OCI-LY1 (cell line): ENCODE data around the gene RNF168.
A peak's percentile ranks its signal among the peaks of the same experiment; 100 is the strongest.

Experiments used
- H2AFZ ChIP-seq: fragments of 200-600 bp; sonication (generic), shearing (Covaris generic); 2 replicates; pipeline ENCODE4 v1.6.0; 2014; ENCODE audit warnings: antibody characterized with exemption, mild to moderate bottlenecking, low read length
- H3F3A ChIP-seq: fragments of 200-600 bp; sonication (generic), shearing (Covaris generic); 2 replicates; pipeline ENCODE4 v1.6.0; 2014; ENCODE audit warnings: mild to moderate bottlenecking, antibody characterized with exemption, low read length, moderate library complexity; ENCODE audit not compliant: insufficient read depth
- H3K27ac ChIP-seq: fragments of 200-600 bp; sonication (generic); 2 replicates; pipeline ENCODE4 v1.5.1; 2014; ENCODE audit warnings: low read length, mixed run types, mild to moderate bottlenecking, low read depth; ENCODE audit not compliant: poor library complexity, severe bottlenecking
- H3K27me3 ChIP-seq: fragments of 200-600 bp; sonication (generic); 2 replicates; pipeline ENCODE4 v1.6.0; 2014; ENCODE audit warnings: antibody characterized with exemption, mild to moderate bottlenecking, low read length, moderate library complexity; ENCODE audit not compliant: insufficient read depth
- H3K36me3 ChIP-seq: fragments of 200-600 bp; sonication (generic); 2 replicates; pipeline ENCODE4 v1.6.1; 2014; ENCODE audit warnings: mild to moderate bottlenecking, antibody characterized with exemption, low read length, moderate library complexity, mixed read lengths; ENCODE audit not compliant: insufficient read depth
- H3K4me1 ChIP-seq: fragments of 200-600 bp; sonication (generic); 2 replicates; pipeline ENCODE4 v1.5.1; 2014; ENCODE audit warnings: mild to moderate bottlenecking, low read length, moderate library complexity; ENCODE audit not compliant: insufficient read depth, severe bottlenecking
- H3K4me2 ChIP-seq: fragments of 200-600 bp; sonication (generic), shearing (Covaris generic); 2 replicates; pipeline ENCODE4 v1.6.1; 2014; ENCODE audit warnings: low read length
- H3K4me3 ChIP-seq: fragments of 200-600 bp; sonication (generic); 2 replicates; pipeline ENCODE4 v1.5.1; 2014; ENCODE audit warnings: low read length, low read depth, mild to moderate bottlenecking, mixed read lengths; ENCODE audit not compliant: poor library complexity, severe bottlenecking
- H3K79me2 ChIP-seq: fragments of 200-600 bp; shearing (Covaris generic); 2 replicates; pipeline ENCODE4 v1.6.1; 2016; ENCODE audit warnings: mixed run types, low read length, mixed read lengths; ENCODE audit not compliant: insufficient read depth
- H3K9ac ChIP-seq: fragments of 200-600 bp; sonication (generic), shearing (Covaris generic); 2 replicates; pipeline ENCODE4 v1.6.1; 2014; ENCODE audit warnings: mild to moderate bottlenecking, low read length, mixed read lengths
- H3K9me2 ChIP-seq: fragments of 200-600 bp; sonication (generic), shearing (Covaris generic); 2 replicates; pipeline ENCODE4 v1.6.1; 2014; ENCODE audit warnings: low read depth, mild to moderate bottlenecking, low read length, mixed read lengths
- H3K9me3 ChIP-seq: fragments of 200-600 bp; shearing (Covaris generic); 2 replicates; pipeline ENCODE4 v1.6.1; 2014; ENCODE audit warnings: low read length, mixed read lengths
- H4K20me1 ChIP-seq: fragments of 200-600 bp; sonication (generic), shearing (Covaris generic); 2 replicates; pipeline ENCODE4 v1.6.0; 2016; ENCODE audit warnings: mild to moderate bottlenecking, low read length; ENCODE audit not compliant: insufficient read depth
- EZH2 ChIP-seq: fragments of 200-600 bp; sonication (generic), shearing (Covaris generic); IDR thresholded peaks from 2 replicates; pipeline ENCODE4 v1.8.0; 2017; ENCODE audit warnings: borderline replicate concordance, mixed run types, mild to moderate bottlenecking, antibody characterized with exemption, low read length, moderate library complexity, mixed read lengths
- TF ChIP-seq, protein P1 (sequence below): fragments of 200-600 bp; sonication (generic), shearing (Covaris generic); IDR thresholded peaks from 2 replicates; pipeline ENCODE4 v1.5.1; 2017; ENCODE audit warnings: mild to moderate bottlenecking, antibody characterized with exemption, low read length, moderate library complexity, mixed read lengths

The RNF168 gene

GRCh38 chr3:196518966-196519717 is 15.6 kb upstream of the RNF168 start:
- Histone ChIP-seq H3K9me2 (no peaks in the 10 kb centered on the region), H3K27ac (no peak overlapping the region), H3K36me3 (no peaks in the 10 kb centered on the region), H3K4me1 (peaks cover 9% of the 10 kb centered on the region), H4K20me1 (no peaks in the 10 kb centered on the region), H3K4me2 (no peak overlapping the region), H3F3A (no peaks in the 10 kb centered on the region), H3K9me3 (peaks cover 30% of the 10 kb centered on the region), H3K4me3 (no peak overlapping the region), H3K27me3 (no peaks in the 10 kb centered on the region; the same call in 1 of the 2 replicates), H3K9ac (no peak overlapping the region), H2AFZ (no peak overlapping the region), H3K79me2 (no peaks in the 10 kb centered on the region)
- no peak for TF ChIP-seq EZH2
- TF ChIP-seq, protein P1, sequence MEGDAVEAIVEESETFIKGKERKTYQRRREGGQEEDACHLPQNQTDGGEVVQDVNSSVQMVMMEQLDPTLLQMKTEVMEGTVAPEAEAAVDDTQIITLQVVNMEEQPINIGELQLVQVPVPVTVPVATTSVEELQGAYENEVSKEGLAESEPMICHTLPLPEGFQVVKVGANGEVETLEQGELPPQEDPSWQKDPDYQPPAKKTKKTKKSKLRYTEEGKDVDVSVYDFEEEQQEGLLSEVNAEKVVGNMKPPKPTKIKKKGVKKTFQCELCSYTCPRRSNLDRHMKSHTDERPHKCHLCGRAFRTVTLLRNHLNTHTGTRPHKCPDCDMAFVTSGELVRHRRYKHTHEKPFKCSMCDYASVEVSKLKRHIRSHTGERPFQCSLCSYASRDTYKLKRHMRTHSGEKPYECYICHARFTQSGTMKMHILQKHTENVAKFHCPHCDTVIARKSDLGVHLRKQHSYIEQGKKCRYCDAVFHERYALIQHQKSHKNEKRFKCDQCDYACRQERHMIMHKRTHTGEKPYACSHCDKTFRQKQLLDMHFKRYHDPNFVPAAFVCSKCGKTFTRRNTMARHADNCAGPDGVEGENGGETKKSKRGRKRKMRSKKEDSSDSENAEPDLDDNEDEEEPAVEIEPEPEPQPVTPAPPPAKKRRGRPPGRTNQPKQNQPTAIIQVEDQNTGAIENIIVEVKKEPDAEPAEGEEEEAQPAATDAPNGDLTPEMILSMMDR: peak; percentile 80; the same call in 1 of the 2 replicates

DNA sequence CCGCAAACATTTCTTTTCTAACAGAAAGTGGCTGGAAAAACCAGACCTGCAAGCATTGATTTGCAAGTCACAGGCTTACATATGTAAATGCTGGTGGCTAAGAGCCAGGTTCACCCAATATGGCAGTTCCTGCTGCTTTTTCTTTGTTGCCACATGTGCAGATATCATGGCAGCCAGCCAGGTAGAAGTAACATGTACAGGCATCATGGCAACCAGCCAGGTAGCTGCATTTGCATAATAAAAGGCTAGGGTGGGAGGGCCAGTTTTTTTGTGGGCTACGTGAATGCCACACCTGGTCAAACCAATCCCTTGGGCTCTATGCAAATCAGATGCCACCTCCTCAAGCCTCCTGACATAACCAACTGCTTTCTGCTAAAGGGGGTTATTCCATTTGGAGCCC is 14.4 kb upstream of the RNF168 start:
- peak overlapping the region; percentile 65 for H3K27ac ChIP-seq
- no peak overlapping the region; the same call in 1 of the 2 replicates for H3K4me2 ChIP-seq
- H3K9me3 ChIP-seq: peaks cover 30% of the 10 kb centered on the region

DNA sequence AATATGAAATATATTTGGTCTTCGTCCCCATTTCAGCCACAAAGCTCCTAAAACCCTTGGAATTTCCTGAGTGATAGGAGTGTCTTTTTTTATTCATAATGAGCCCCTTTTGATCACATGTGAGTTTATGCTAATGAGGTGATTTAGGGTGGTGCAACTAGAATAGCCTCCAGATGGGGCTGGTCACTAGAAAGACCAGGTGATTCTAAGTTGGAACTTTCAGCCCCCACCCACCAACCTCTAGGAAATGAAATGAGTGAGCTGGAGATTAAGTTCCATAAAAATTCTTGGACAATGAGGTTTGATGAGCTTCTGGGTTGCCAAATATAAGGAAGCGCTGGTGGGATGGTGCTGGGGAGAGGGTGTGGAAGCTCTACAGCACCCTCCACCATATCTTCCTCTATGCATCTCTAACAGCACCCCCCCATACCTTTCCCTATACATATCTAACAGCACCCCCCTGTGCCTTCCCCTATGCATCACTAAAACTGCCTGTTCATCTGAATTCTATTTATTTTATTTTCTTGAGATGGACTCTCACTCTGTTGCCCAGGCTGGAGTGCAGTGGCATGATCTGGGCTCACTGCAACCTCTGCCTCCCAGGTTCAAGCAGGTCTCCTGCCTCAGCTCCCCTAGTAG is 13.7 kb upstream of the RNF168 start:
- TF ChIP-seq, protein P1: no peak; the same call in 1 of the 2 replicates
- TF ChIP-seq EZH2: no peak
- no peak overlapping the region for H3K9ac ChIP-seq
- H3K9me2 ChIP-seq: no peaks in the 10 kb centered on the region
- H3K4me1 ChIP-seq: peaks cover 9% of the 10 kb centered on the region
- peak overlapping the region; percentile 65 for H3K27ac ChIP-seq
- no peaks in the 10 kb centered on the region for H3K79me2 ChIP-seq
- no peak overlapping the region; the same call in 1 of the 2 replicates for H3K4me2 ChIP-seq
- H3K36me3 ChIP-seq: no peaks in the 10 kb centered on the region
- H3F3A ChIP-seq: no peaks in the 10 kb centered on the region
- H3K4me3 ChIP-seq: no peak overlapping the region
- no peaks in the 10 kb centered on the region for H4K20me1 ChIP-seq
- no peak overlapping the region for H2AFZ ChIP-seq
- peaks cover 30% of the 10 kb centered on the region for H3K9me3 ChIP-seq
- H3K27me3 ChIP-seq: no peaks in the 10 kb centered on the region; the same call in 1 of the 2 replicates

More for the DNA sequence above, 14.4 kb upstream of the RNF168 start:
- no peaks in the 10 kb centered on the region for H3K79me2 ChIP-seq
- H4K20me1 ChIP-seq: no peaks in the 10 kb centered on the region
- H3F3A ChIP-seq: no peaks in the 10 kb centered on the region
- H3K4me3 ChIP-seq: no peak overlapping the region
- H3K9me2 ChIP-seq: no peaks in the 10 kb centered on the region
- H3K9ac ChIP-seq: no peak overlapping the region
- no peaks in the 10 kb centered on the region for H3K36me3 ChIP-seq
- TF ChIP-seq, protein P1: no peak
- no peak for TF ChIP-seq EZH2
- H3K27me3 ChIP-seq: no peaks in the 10 kb centered on the region; the same call in 1 of the 2 replicates
- H2AFZ ChIP-seq: no peak overlapping the region
- H3K4me1 ChIP-seq: peaks cover 9% of the 10 kb centered on the region
